OCI-LY7 (cell line): ENCODE data around the gene RFT1. TPM values are rescaled to one million over a fixed set of nuclear protein-coding genes. Genes with fewer than 3 reads are reported as not detected.

Source experiments
- BruUV-seq: library from RNA; stranded (reverse); fragments of 400-500 nt; replicated peaks from 2 replicates; lab custom pipeline; 2021; lab: Mats Ljungman, UMichigan
- CTCF ChIA-PET: fragments of 300-600 bp; sonication (Branson Sonifier 250); formaldehyde crosslinking; loops from one replicate; lab custom pipeline; 2022; ENCODE audit warnings: antibody characterized with exemption; ENCODE audit not compliant: unreplicated experiment; lab: Charles Lee
- POLR2A ChIA-PET: fragments of 300-600 bp; sonication (Branson Sonifier 250); formaldehyde crosslinking; loops from one replicate; lab custom pipeline; 2022; ENCODE audit warnings: antibody characterized with exemption; lab: Charles Lee
- DNase-seq: peaks from one replicate; pipeline ENCODE4 v3.0.0-alpha.2; 2015; ENCODE audit warnings: low spot score
- H2AFZ ChIP-seq: fragments of 200-600 bp; sonication (generic), shearing (Covaris generic); 2 replicates; pipeline ENCODE4 v1.6.1; 2014; ENCODE audit warnings: mild to moderate bottlenecking, antibody characterized with exemption, low read length, moderate library complexity
- H3K27ac ChIP-seq: fragments of 200-600 bp; sonication (generic); 2 replicates; pipeline ENCODE4 v1.5.1; 2014; ENCODE audit warnings: mixed run types, low read depth, mild to moderate bottlenecking, moderate library complexity, low read length, inconsistent platforms; ENCODE audit not compliant: poor library complexity, severe bottlenecking
- H3K36me3 ChIP-seq: fragments of 200-600 bp; sonication (generic); 2 replicates; pipeline ENCODE4 v1.6.1; 2014; ENCODE audit warnings: mild to moderate bottlenecking, antibody characterized with exemption, low read length, moderate library complexity, mixed read lengths; ENCODE audit not compliant: insufficient read depth
- H3K4me1 ChIP-seq: fragments of 200-600 bp; sonication (generic); 2 replicates; pipeline ENCODE4 v1.5.1; 2014; ENCODE audit warnings: mild to moderate bottlenecking, low read length; ENCODE audit not compliant: insufficient read depth, poor library complexity, severe bottlenecking
- H3K4me2 ChIP-seq: fragments of 200-600 bp; sonication (generic); 2 replicates; pipeline ENCODE4 v1.6.1; 2014; ENCODE audit warnings: mild to moderate bottlenecking, low read length
- H3K4me3 ChIP-seq: fragments of 200-600 bp; sonication (generic); 2 replicates; pipeline ENCODE4 v1.5.1; 2014; ENCODE audit warnings: mild to moderate bottlenecking, low read depth, low read length; ENCODE audit not compliant: poor library complexity, severe bottlenecking
- H3K79me2 ChIP-seq: fragments of 200-600 bp; sonication (generic); 2 replicates; pipeline ENCODE4 v1.6.1; 2016; ENCODE audit warnings: low read depth, mild to moderate bottlenecking, low read length, moderate library complexity, mixed read lengths; ENCODE audit not compliant: insufficient read depth
- H3K9me2 ChIP-seq: fragments of 200-600 bp; sonication (generic); 2 replicates; pipeline ENCODE4 v1.6.1; 2016; ENCODE audit warnings: mild to moderate bottlenecking, low read length, mixed read lengths; ENCODE audit not compliant: insufficient read depth
- H3K9me3 ChIP-seq: fragments of 200-600 bp; sonication (generic); 2 replicates; pipeline ENCODE4 v1.6.1; 2014; ENCODE audit warnings: mild to moderate bottlenecking, mixed run types, low read length, mixed read lengths
- H4K20me1 ChIP-seq: fragments of 200-600 bp; sonication (generic); 2 replicates; pipeline ENCODE4 v1.6.1; 2014; ENCODE audit warnings: mild to moderate bottlenecking, antibody characterized with exemption, low read length, moderate library complexity, mixed read lengths; ENCODE audit not compliant: insufficient read depth
- EZH2phosphoT487 ChIP-seq: fragments of 200-600 bp; sonication (generic); IDR thresholded peaks from 2 replicates; pipeline ENCODE4 v1.6.1; 2018; ENCODE audit warnings: low read depth, borderline replicate concordance, mild to moderate bottlenecking, mixed run types, antibody characterized with exemption, low read length, moderate library complexity, mixed read lengths
- intact Hi-C: fragments of 100-400 bp; cut with micrococcal nuclease; formaldehyde crosslinking; loops from one replicate; pipeline ENCODE4 v1.10.0; 2022; ENCODE audit not compliant: unreplicated experiment
- total RNA-seq, 2 experiments: library from RNA; depleted of rRNA in 1 of 2; stranded (reverse); fragments of >200 nt in 1 of 2; shearing (Covaris generic) in 1 of 2; gene quantifications; 2 replicates each; pipeline ENCODE4 v1.2.3, GENCODE V29; 2014 to 2022
- TF ChIP-seq, protein P1 (sequence below): fragments of 200-600 bp; sonication (generic); conservative IDR thresholded peaks from 2 replicates; pipeline ENCODE4 v1.5.1; 2014; ENCODE audit warnings: mild to moderate bottlenecking, antibody characterized with exemption, low read length, moderate library complexity, mixed read lengths

The RFT1 gene
- total RNA-seq, 2 experiments from 2014 or later, result 9.9 to 34.7 TPM

DNA sequence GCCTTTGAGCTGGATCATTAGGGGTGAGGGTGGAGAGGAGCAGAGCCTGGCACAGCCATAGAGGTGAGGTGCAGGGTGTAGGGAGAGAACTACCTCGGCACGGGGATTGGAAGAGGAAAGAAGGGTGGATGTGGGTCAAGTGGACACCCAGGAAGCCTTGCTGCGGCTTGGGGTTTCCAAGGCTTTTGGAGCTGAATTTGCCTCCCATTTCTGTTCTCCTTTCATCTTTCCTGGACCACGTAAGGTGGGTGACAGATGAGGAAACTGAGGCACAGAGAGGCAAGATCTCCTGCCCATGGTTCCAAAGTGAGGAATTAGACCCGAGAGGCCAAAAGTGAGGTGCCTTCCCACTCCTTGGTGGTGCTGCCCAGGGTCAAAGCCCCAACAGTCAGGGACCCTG lies 48.9 kb downstream of the RFT1 start:
- Histone ChIP-seq H3K4me2 (no peak overlapping the region), H3K4me1 (no peaks in the 10 kb centered on the region), H3K9me3 (no peaks in the 10 kb centered on the region), H3K79me2 (no peaks in the 10 kb centered on the region), H3K9me2 (no peaks in the 10 kb centered on the region), H2AFZ (no peak overlapping the region), H4K20me1 (no peaks in the 10 kb centered on the region), H3K4me3 (no peak overlapping the region), H3K27ac (no peak overlapping the region), H3K36me3 (no peaks in the 10 kb centered on the region)
- no TSS peak for BruUV-seq
- TF ChIP-seq EZH2phosphoT487, result no peak
- TF ChIP-seq, protein P1, sequence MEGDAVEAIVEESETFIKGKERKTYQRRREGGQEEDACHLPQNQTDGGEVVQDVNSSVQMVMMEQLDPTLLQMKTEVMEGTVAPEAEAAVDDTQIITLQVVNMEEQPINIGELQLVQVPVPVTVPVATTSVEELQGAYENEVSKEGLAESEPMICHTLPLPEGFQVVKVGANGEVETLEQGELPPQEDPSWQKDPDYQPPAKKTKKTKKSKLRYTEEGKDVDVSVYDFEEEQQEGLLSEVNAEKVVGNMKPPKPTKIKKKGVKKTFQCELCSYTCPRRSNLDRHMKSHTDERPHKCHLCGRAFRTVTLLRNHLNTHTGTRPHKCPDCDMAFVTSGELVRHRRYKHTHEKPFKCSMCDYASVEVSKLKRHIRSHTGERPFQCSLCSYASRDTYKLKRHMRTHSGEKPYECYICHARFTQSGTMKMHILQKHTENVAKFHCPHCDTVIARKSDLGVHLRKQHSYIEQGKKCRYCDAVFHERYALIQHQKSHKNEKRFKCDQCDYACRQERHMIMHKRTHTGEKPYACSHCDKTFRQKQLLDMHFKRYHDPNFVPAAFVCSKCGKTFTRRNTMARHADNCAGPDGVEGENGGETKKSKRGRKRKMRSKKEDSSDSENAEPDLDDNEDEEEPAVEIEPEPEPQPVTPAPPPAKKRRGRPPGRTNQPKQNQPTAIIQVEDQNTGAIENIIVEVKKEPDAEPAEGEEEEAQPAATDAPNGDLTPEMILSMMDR, result no peak
- no peak for DNase-seq
- POLR2A ChIA-PET, result interaction anchor here (0.5 kb wide), 1 partner anchor 36 kb away, joined by 4 read pairs; the partner anchor contains the start of gene SFMBT1
- CTCF ChIA-PET, result no interaction called here
- intact Hi-C loops, result no loop called here

GRCh38 chr3:53080612-53081205 lies 49.5 kb downstream of the RFT1 start:
- no TSS peak for BruUV-seq
- Histone ChIP-seq H3K4me1 (no peaks in the 10 kb centered on the region), H3K9me3 (no peaks in the 10 kb centered on the region), H3K36me3 (no peaks in the 10 kb centered on the region), H3K27ac (no peak overlapping the region), H2AFZ (no peak overlapping the region), H3K79me2 (no peaks in the 10 kb centered on the region), H3K9me2 (no peaks in the 10 kb centered on the region), H4K20me1 (no peaks in the 10 kb centered on the region), H3K4me3 (no peak overlapping the region), H3K4me2 (no peak overlapping the region)
- TF ChIP-seq, protein P1, result no peak
- TF ChIP-seq EZH2phosphoT487, result no peak
- ChIA-PET CTCF (no interaction called here), POLR2A (interaction anchor here (0.5 kb wide), 1 partner anchor 35 kb away, joined by 4 read pairs; the partner anchor contains the start of gene SFMBT1)
- intact Hi-C loops, result no loop called here
- DNase-seq, result no peak

DNA sequence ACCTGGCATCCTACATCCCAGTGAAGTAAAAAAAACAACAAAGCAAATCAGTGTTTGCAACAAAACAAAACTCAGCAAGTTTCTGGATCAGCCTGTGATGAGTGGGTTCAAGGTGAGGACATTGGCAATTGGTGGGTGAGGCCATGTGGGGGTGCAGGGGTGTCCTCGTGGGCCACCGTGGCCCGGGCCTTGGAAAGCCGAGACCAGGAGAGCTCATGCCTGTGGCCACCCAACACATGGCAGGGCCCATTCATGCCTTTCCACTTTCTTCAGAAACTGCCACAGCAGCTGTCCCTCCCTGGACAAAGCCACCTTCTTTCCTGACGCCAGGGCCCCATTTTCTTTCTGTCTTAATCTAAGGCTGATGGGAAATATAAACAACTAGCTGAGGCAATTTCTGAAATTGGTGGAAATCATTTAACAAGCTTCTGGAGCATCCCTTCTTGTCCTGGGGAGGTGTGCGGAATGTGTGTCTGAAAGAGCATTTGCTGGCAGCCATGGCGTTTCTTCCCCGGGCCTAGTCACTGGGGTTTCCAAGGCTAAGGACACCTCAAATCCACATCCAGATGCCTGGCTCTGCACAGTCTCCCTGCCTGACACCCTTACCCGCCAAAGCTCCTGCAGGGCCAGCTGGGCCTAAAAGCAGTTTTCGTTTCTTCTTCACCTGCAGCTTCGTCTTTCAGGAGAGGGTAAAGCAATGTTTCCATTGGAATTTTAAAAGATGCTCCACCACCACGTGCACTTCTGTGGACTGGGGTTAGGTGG lies 50.3 kb downstream of the RFT1 start:
- H3K79me2 ChIP-seq, result no peaks in the 10 kb centered on the region
- ChIA-PET POLR2A (no interaction called here), CTCF (no interaction called here)
- BruUV-seq, result no TSS peak
- H3K9me3 ChIP-seq, result no peaks in the 10 kb centered on the region
- no peaks in the 10 kb centered on the region for H4K20me1 ChIP-seq
- H3K4me1 ChIP-seq, result no peaks in the 10 kb centered on the region
- no peaks in the 10 kb centered on the region for H3K36me3 ChIP-seq
- intact Hi-C loops, result no loop called here
- no peaks in the 10 kb centered on the region for H3K9me2 ChIP-seq
- DNase-seq, result no peak
- no peak overlapping the region for H2AFZ ChIP-seq
- TF ChIP-seq, protein P1, result no peak
- no peak for TF ChIP-seq EZH2phosphoT487
- no peak overlapping the region for H3K27ac ChIP-seq
- H3K4me2 ChIP-seq, result no peak overlapping the region
- no peak overlapping the region for H3K4me3 ChIP-seq
